Measurements from ENCODE around the gene NR2F6.

GRCh38 chr19:17185590-17185989 lies 60.1 kb downstream of the NR2F6 start:
- TF ChIP-seq CTCF (IDR thresholded peaks at IDR 0.05; ENCODE audit: low read length) (no peak), EZH2 (optimal IDR thresholded peaks at IDR 0.05; ENCODE audit: low read depth, low read length) (no peak)

Data from MM.1S (cell line).